ENCODE measurements around the gene C1orf56.
"Not testable (repeated sequence)": the region's sequence is repeated elsewhere in the genome, so short reads cannot be mapped to it uniquely, and the experiment has no call there.

C1orf56 gene

GRCh38 chr1:151060657-151061421 is 13.3 kb downstream of the C1orf56 start:
- no peak overlapping the region for H3K27ac ChIP-seq (ENCODE audit: low read length)

DNA sequence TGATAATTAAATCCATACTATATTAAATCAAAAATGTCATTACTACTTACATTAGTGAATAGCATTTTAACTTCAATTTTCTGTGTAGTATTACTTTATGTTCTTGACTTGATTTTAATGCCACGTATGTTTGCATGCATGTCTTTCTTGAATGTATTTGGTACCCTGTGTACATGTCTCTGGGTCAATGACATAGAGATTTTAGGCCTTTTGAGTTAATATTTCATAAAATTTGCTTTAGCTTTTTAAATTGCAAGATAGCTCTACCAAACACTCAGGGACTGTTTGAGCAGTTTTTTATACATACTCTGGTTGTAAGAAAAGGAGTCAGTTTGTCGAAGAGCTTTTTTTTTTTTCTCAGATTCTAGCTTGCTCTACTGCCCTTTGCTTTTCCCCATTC is 14.2 kb downstream of the C1orf56 start:
- Histone ChIP-seq H3K27ac (ENCODE audit: low read length) (no peak overlapping the region), H3K4me1 (ENCODE audit: control insufficient read depth, insufficient read depth, low read length) (peaks cover 1% of the 10 kb centered on the region; the same call in 1 of the 2 replicates), H3K36me3 (ENCODE audit: control insufficient read depth, insufficient read depth, low read length) (peaks cover 1% of the 10 kb centered on the region; the same call in 1 of the 2 replicates), H3K27me3 (ENCODE audit: control insufficient read depth, insufficient read depth, low read length) (no peaks in the 10 kb centered on the region), H3K4me3 (ENCODE audit: low read length) (no peak overlapping the region), H3K9me3 (ENCODE audit: control insufficient read depth, insufficient read depth, low read length) (no peaks in the 10 kb centered on the region)
- DNase-seq (ENCODE audit: low read depth, low spot score) = no peak
- WGBS (ENCODE audit: insufficient coverage, insufficient read length) = no CpG with 5 or more reads among the region's 2 CpGs

More at GRCh38 chr1:151060657-151061421, 13.3 kb downstream of the C1orf56 start:
- no peaks in the 10 kb centered on the region for H3K9me3 ChIP-seq (ENCODE audit: control insufficient read depth, insufficient read depth, low read length)
- no CpG with 5 or more reads among the region's 4 CpGs for WGBS (ENCODE audit: insufficient coverage, insufficient read length)
- H3K36me3 ChIP-seq (ENCODE audit: control insufficient read depth, insufficient read depth, low read length) = peaks cover 4% of the 10 kb centered on the region; the same call in 1 of the 2 replicates
- peaks cover 1% of the 10 kb centered on the region; the same call in 1 of the 2 replicates for H3K4me1 ChIP-seq (ENCODE audit: control insufficient read depth, insufficient read depth, low read length)
- DNase-seq (ENCODE audit: low read depth, low spot score) = no peak
- H3K4me3 ChIP-seq (ENCODE audit: low read length) = peak overlapping the region; percentile 97; the same call in 1 of the 2 replicates
- H3K27me3 ChIP-seq (ENCODE audit: control insufficient read depth, insufficient read depth, low read length) = no peaks in the 10 kb centered on the region

- no peak for DNase-seq (ENCODE audit: low read depth, low spot score)
- Histone ChIP-seq H3K4me1 (ENCODE audit: control insufficient read depth, insufficient read depth, low read length) (peaks cover 1% of the 10 kb centered on the region; the same call in 1 of the 2 replicates), H3K4me3 (ENCODE audit: low read length) (no peak overlapping the region), H3K36me3 (ENCODE audit: control insufficient read depth, insufficient read depth, low read length) (no peaks in the 10 kb centered on the region), H3K27me3 (ENCODE audit: control insufficient read depth, insufficient read depth, low read length) (no peaks in the 10 kb centered on the region), H3K9me3 (ENCODE audit: control insufficient read depth, insufficient read depth, low read length) (no peaks in the 10 kb centered on the region), H3K27ac (ENCODE audit: low read length) (no peak overlapping the region)
- no CpG with 5 or more reads among the region's 3 CpGs for WGBS (ENCODE audit: insufficient coverage, insufficient read length)
These were observed 15.3 kb downstream of the C1orf56 start for GRCh38 chr1:151062741-151063371.

DNA sequence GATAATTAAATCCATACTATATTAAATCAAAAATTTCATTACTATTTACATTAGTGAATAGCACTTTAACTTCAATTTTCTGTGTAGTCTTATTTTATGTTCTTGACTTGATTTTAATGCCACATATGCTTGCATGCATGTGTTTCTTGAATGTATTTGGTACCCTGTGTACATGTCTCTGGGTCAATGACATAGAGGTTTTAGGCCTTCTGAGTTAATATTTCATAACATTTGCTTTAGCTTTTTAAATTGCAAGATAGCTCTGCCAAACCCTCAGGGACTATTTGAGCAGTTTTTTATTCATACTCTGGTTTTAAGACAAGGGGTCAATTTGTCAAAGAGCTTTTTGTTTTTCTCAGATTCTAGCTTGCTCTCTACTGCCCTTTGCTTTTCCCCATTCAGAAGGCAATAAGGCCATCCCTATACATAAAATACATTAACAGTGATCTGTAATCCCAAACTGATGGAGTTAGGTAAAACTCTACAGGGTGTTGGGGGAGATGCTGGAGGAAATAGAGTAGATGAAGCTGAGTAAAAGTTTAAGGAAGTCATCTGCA is 17.6 kb downstream of the C1orf56 start:
- Histone ChIP-seq H3K27me3 (ENCODE audit: control insufficient read depth, insufficient read depth, low read length) (no peaks in the 10 kb centered on the region), H3K4me3 (ENCODE audit: low read length) (no peak overlapping the region), H3K36me3 (ENCODE audit: control insufficient read depth, insufficient read depth, low read length) (no peaks in the 10 kb centered on the region), H3K9me3 (ENCODE audit: control insufficient read depth, insufficient read depth, low read length) (no peaks in the 10 kb centered on the region), H3K27ac (ENCODE audit: low read length) (no peak overlapping the region), H3K4me1 (ENCODE audit: control insufficient read depth, insufficient read depth, low read length) (no peaks in the 10 kb centered on the region)
- no peak for DNase-seq (ENCODE audit: low read depth, low spot score)

- no peak overlapping the region for H3K27ac ChIP-seq (ENCODE audit: low read length)
These were observed 19.6 kb downstream of the C1orf56 start for GRCh38 chr1:151067185-151067584.

DNA sequence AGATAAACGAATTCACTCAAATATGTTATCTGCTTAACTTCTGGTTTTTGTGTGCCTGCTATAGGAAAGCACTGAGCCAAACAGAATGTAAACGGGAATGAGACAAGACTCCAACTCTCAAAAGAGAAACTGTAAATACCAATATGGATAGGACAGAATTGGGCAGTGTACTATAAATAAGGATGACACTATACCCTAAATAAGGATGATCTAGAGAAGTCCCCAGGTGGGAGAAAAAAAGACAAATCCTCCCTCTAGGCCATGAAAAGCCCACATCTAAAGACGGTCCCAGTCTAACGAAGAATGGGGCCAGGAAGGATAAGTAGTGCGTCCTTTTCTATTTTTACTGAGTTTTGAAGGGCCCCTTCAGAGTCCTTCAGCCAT is 21.5 kb downstream of the C1orf56 start:
- Histone ChIP-seq H3K27me3 (ENCODE audit: control insufficient read depth, insufficient read depth, low read length) (no peaks in the 10 kb centered on the region), H3K9me3 (ENCODE audit: control insufficient read depth, insufficient read depth, low read length) (no peaks in the 10 kb centered on the region), H3K4me1 (ENCODE audit: control insufficient read depth, insufficient read depth, low read length) (no peaks in the 10 kb centered on the region), H3K4me3 (ENCODE audit: low read length) (no peak overlapping the region), H3K27ac (ENCODE audit: low read length) (no peak overlapping the region), H3K36me3 (ENCODE audit: control insufficient read depth, insufficient read depth, low read length) (no peaks in the 10 kb centered on the region)
- DNase-seq (ENCODE audit: low read depth, low spot score) = no peak
- no CpG with 5 or more reads among the region's 5 CpGs for WGBS (ENCODE audit: insufficient coverage, insufficient read length)

More at GRCh38 chr1:151067185-151067584, 19.6 kb downstream of the C1orf56 start:
- Histone ChIP-seq H3K27me3 (ENCODE audit: control insufficient read depth, insufficient read depth, low read length) (no peaks in the 10 kb centered on the region), H3K4me1 (ENCODE audit: control insufficient read depth, insufficient read depth, low read length) (no peaks in the 10 kb centered on the region), H3K4me3 (ENCODE audit: low read length) (no peak overlapping the region), H3K9me3 (ENCODE audit: control insufficient read depth, insufficient read depth, low read length) (no peaks in the 10 kb centered on the region), H3K36me3 (ENCODE audit: control insufficient read depth, insufficient read depth, low read length) (no peaks in the 10 kb centered on the region)
- no peak for DNase-seq (ENCODE audit: low read depth, low spot score)
- no CpG with 5 or more reads among the region's 4 CpGs for WGBS (ENCODE audit: insufficient coverage, insufficient read length)

DNA sequence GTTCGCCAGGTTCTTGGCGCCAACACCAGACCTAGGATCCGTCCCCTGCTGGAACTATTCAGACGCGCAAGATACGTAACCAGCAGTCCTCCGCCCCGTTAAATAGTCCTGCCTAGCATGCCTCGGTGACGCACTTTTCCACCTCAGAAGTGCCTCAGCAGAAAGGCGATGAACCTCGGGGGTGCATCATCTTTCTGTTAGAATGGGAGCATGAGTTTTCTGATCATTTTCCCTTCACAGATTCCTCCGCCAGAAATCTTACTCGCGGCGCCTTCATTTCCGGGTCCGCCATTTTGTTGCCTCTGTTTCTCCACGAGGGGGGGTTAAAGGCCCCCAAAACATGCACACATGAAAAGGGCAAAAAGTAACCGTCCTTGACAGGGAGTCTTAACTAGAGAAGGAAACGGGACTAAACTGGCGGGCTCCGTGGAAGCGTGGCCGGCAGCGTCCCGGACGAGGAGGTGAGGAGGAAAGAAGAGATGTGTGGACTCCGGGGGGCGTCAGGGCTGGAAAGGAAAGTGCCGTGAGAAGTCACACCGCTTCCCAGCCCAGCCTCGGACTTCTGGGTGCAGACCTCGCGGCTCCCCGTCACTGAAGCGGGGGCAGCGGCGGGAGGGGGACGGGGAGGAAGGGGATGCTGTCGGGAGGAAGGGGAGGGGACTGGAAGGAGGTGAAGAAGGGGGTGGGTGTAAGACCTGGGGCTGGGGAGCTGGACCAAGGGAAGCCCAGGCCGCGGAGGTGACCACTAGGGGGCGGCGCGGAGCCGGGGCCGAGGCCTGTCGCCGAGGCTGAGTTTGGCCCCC is 23.1 kb downstream of the C1orf56 start, which contains the start of gene GABPB2:
TSS of gene GABPB2 (plus strand) at position 288 of the 803 bp plus-strand sequence. CDS start 17,429 bp downstream, outside the sequence.
- Histone ChIP-seq H3K4me3 (ENCODE audit: low read length) (peak within 1 kb of the TSS; percentile 62; the same call in 1 of the 2 replicates), H3K4me1 (ENCODE audit: control insufficient read depth, insufficient read depth, low read length) (no peaks in the 10 kb centered on the region), H3K9me3 (ENCODE audit: control insufficient read depth, insufficient read depth, low read length) (no peaks in the 10 kb centered on the region), H3K36me3 (ENCODE audit: control insufficient read depth, insufficient read depth, low read length) (no peaks in the 10 kb centered on the region), H3K27ac (ENCODE audit: low read length) (no peak within 1 kb of the TSS), H3K27me3 (ENCODE audit: control insufficient read depth, insufficient read depth, low read length) (no peaks in the 10 kb centered on the region)
- no CpG with 5 or more reads among the region's 50 CpGs for WGBS (ENCODE audit: insufficient coverage, insufficient read length)
- peak; percentile 78 for DNase-seq (ENCODE audit: low read depth, low spot score)

DNA sequence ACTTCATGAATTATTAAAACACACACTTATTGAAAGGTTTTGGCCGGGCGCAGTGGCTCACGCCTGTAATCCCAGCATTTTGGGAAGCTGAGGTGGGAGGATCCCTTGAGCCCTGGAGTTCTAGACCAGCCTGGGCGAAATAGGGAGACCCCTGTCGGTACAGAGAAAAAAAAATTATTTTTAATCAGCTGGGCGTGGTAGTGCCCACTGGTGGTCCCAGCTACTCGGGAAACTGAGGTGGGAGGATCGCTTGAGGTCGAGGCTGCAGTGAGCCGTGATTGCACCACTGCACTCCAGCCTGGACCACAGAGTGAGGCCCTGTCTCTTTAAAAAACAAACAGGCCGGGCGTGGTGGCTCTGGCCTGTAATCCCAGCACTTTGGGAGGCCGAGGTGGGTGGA is 24.7 kb downstream of the C1orf56 start:
- Histone ChIP-seq H3K9me3 (ENCODE audit: control insufficient read depth, insufficient read depth, low read length) (no peaks in the 10 kb centered on the region), H3K4me1 (ENCODE audit: control insufficient read depth, insufficient read depth, low read length) (no peaks in the 10 kb centered on the region), H3K36me3 (ENCODE audit: control insufficient read depth, insufficient read depth, low read length) (no peaks in the 10 kb centered on the region), H3K27ac (ENCODE audit: low read length) (no peak overlapping the region), H3K4me3 (ENCODE audit: low read length) (no peak overlapping the region), H3K27me3 (ENCODE audit: control insufficient read depth, insufficient read depth, low read length) (no peaks in the 10 kb centered on the region)
- WGBS (ENCODE audit: insufficient coverage, insufficient read length) = no CpG with 5 or more reads among the region's 13 CpGs
- no peak for DNase-seq (ENCODE audit: low read depth, low spot score)

- WGBS (ENCODE audit: insufficient coverage, insufficient read length) = no CpG with 5 or more reads among the region's 4 CpGs
- no peak for DNase-seq (ENCODE audit: low read depth, low spot score)
These were observed 38.5 kb downstream of the C1orf56 start for GRCh38 chr1:151085953-151086559.

GRCh38 chr1:151097426-151097825 is 49.9 kb downstream of the C1orf56 start:
- not testable (repeated sequence) for DNase-seq (ENCODE audit: low read depth, low spot score); H3K36me3 ChIP-seq (ENCODE audit: control insufficient read depth, insufficient read depth, low read length); H3K9me3 ChIP-seq (ENCODE audit: control insufficient read depth, insufficient read depth, low read length); H3K27ac ChIP-seq (ENCODE audit: low read length); H3K27me3 ChIP-seq (ENCODE audit: control insufficient read depth, insufficient read depth, low read length); H3K4me3 ChIP-seq (ENCODE audit: low read length); H3K4me1 ChIP-seq (ENCODE audit: control insufficient read depth, insufficient read depth, low read length)
- no CpG with 5 or more reads among the region's 6 CpGs for WGBS (ENCODE audit: insufficient coverage, insufficient read length)

More at GRCh38 chr1:151085953-151086559, 38.5 kb downstream of the C1orf56 start:
- Histone ChIP-seq H3K27ac (ENCODE audit: low read length) (no peak overlapping the region), H3K4me1 (ENCODE audit: control insufficient read depth, insufficient read depth, low read length) (no peaks in the 10 kb centered on the region), H3K9me3 (ENCODE audit: control insufficient read depth, insufficient read depth, low read length) (no peaks in the 10 kb centered on the region), H3K36me3 (ENCODE audit: control insufficient read depth, insufficient read depth, low read length) (no peaks in the 10 kb centered on the region), H3K4me3 (ENCODE audit: low read length) (no peak overlapping the region), H3K27me3 (ENCODE audit: control insufficient read depth, insufficient read depth, low read length) (no peaks in the 10 kb centered on the region)
